ENCODE measurements around the gene MOCS3.

The MOCS3 gene

GRCh38 chr20:50926530-50926929, 32.1 kb upstream of the MOCS3 start:
- DNase-seq (ENCODE audit: low read depth) = no peak
- no peak for TF ChIP-seq CTCF (IDR thresholded peaks at IDR 0.05; ENCODE audit: low read depth, low read length, missing control alignments)
- no peak overlapping the region for H3K4me3 ChIP-seq (ENCODE audit: low read depth, low read length)

GRCh38 chr20:50928469-50928868, 30.1 kb upstream of the MOCS3 start:
- peak overlapping the region; percentile 94 for H3K4me3 ChIP-seq (ENCODE audit: low read depth, low read length)
- TF ChIP-seq CTCF (IDR thresholded peaks at IDR 0.05; ENCODE audit: low read depth, low read length, missing control alignments) = peak; percentile 47
- DNase-seq (ENCODE audit: low read depth) = no peak

- peak; percentile 98 for TF ChIP-seq CTCF (IDR thresholded peaks at IDR 0.05; ENCODE audit: low read depth, low read length, missing control alignments)
- peak; percentile 95 for DNase-seq (ENCODE audit: low read depth)
- H3K4me3 ChIP-seq (ENCODE audit: low read depth, low read length) = peak overlapping the region; percentile 94
Observed at GRCh38 chr20:50929299-50930138, 29.1 kb upstream of the MOCS3 start.

- H3K4me3 ChIP-seq (ENCODE audit: low read depth, low read length) = peak overlapping the region; percentile 94
- no peak for TF ChIP-seq CTCF (IDR thresholded peaks at IDR 0.05; ENCODE audit: low read depth, low read length, missing control alignments)
- DNase-seq (ENCODE audit: low read depth) = no peak
Observed at GRCh38 chr20:50930139-50930975, 28.3 kb upstream of the MOCS3 start.

GRCh38 chr20:50930976-50931305, 27.7 kb upstream of the MOCS3 start:
- DNase-seq (ENCODE audit: low read depth) = no peak
- peak overlapping the region; percentile 94 for H3K4me3 ChIP-seq (ENCODE audit: low read depth, low read length)
- TF ChIP-seq CTCF (IDR thresholded peaks at IDR 0.05; ENCODE audit: low read depth, low read length, missing control alignments) = no peak

- peak; percentile 55 for TF ChIP-seq CTCF (IDR thresholded peaks at IDR 0.05; ENCODE audit: low read depth, low read length, missing control alignments)
- peak within 1 kb of the TSS; percentile 94 for H3K4me3 ChIP-seq (ENCODE audit: low read depth, low read length)
- peak; percentile 84 for DNase-seq (ENCODE audit: low read depth)
Observed at GRCh38 chr20:50931306-50932015, 27.2 kb upstream of the MOCS3 start, which contains the start of gene ADNP. Gene ADNP, minus strand, starts transcription at chr20:50931437. Its CDS starts 27,441 bp downstream, at chr20:50903996.

All from GM12864 (cell line).